Measurements from ENCODE around the gene MINDY4. TPM values are rescaled to one million over a fixed set of nuclear protein-coding genes. Genes with fewer than 3 reads are reported as not detected.

Gene MINDY4
- total and polyA plus RNA-seq, 2 donors (not counting 1 experiment from before 2014, with no cell fraction given): 0.12 to 1.1 TPM

- H3K4me2 ChIP-seq (replicated peaks; ENCODE audit: low read depth, low read length, poor library complexity, severe bottlenecking): peak overlapping the region; percentile 88
- CTCF ChIA-PET: no interaction called here
- Mint-ChIP-seq H3K9me3 (ENCODE audit: insufficient read depth) (no peaks in the 10 kb centered on the region), H3K4me3 (peak overlapping the region; percentile 92), H3K4me1 (peaks cover 5% of the 10 kb centered on the region), H3K27ac (no peak overlapping the region), H3K27me3 (no peaks in the 10 kb centered on the region)
- peak overlapping the region in 4 of 5 experiments; percentile 64 to 93 (median 76) for H3K4me3 ChIP-seq (ENCODE audit: control extremely low read depth in 1 of 5, extremely low read depth in 1 of 5, insufficient read depth in 1 of 5, low read depth in 2 of 5, low read length in 4 of 5)
- TF ChIP-seq CTCF (IDR thresholded peaks at IDR 0.05) (no peak), EZH2 (IDR thresholded peaks at IDR 0.05; ENCODE audit: borderline replicate concordance, insufficient read depth, low read depth, low read length, poor library complexity, severe bottlenecking) (no peak)
- POLR2A ChIA-PET: no interaction called here
- no peaks in the 10 kb centered on the region for H3K9me3 ChIP-seq (ENCODE audit: control extremely low read depth in 1 of 3, control insufficient read depth in 2 of 3, insufficient read depth in 1 of 3, low read length in 2 of 3)
- peak overlapping the region; percentile 87 for H3K9ac ChIP-seq (ENCODE audit: low read length)
- DNase-seq: no peak
- WGBS (ENCODE audit: insufficient coverage): 82% methylated on average over 9 of the region's 9 CpGs
- peaks cover 4 to 13% of the 10 kb centered on the region in 2 donors for H3K4me1 ChIP-seq (ENCODE audit: control insufficient read depth in 2 of 2, insufficient read depth in 2 of 2, low read length in 2 of 2)
- H3K36me3 ChIP-seq (replicated peaks in 1 of 2; ENCODE audit: control extremely low read depth in 1 of 2, control insufficient read depth in 1 of 2, extremely low read depth in 1 of 2, insufficient read depth in 2 of 2, low read length in 1 of 2): no peaks in the 10 kb centered on the region
- peak overlapping the region; percentile 98 for H2AFZ ChIP-seq (ENCODE audit: insufficient read depth, low read depth, low read length, poor library complexity, severe bottlenecking)
- ATAC-seq (ENCODE audit: low read depth): no peak
- intact Hi-C loops (cut with micrococcal nuclease): no loop called here
- no peaks in the 10 kb centered on the region for H3K79me2 ChIP-seq (ENCODE audit: control insufficient read depth, insufficient read depth, low read length)
- no peak overlapping the region for H3K27ac ChIP-seq (ENCODE audit: low read length in 2 of 2)
- H3K27me3 ChIP-seq (replicated peaks in 1 of 4; ENCODE audit: control extremely low read depth in 1 of 4, control insufficient read depth in 3 of 4, insufficient read depth in 4 of 4, low read length in 3 of 4): no peaks in the 10 kb centered on the region
- H4K20me1 ChIP-seq (ENCODE audit: control insufficient read depth, insufficient read depth, low read length, poor library complexity, severe bottlenecking): no peaks in the 10 kb centered on the region
Observed at GRCh38 chr7:30770845-30771173, 408 bp upstream of the MINDY4 start.

- WGBS (ENCODE audit: insufficient coverage): 1% methylated on average over 12 of the region's 15 CpGs
- no peaks in the 10 kb centered on the region for H3K27me3 Mint-ChIP-seq
- Histone ChIP-seq H3K4me3 (ENCODE audit: control extremely low read depth in 1 of 5, extremely low read depth in 1 of 5, insufficient read depth in 1 of 5, low read depth in 2 of 5, low read length in 4 of 5) (peak overlapping the region; percentile 64 to 93 (median 73)), H3K27ac (ENCODE audit: low read length in 2 of 2) (peak overlapping the region in 1 of 2 donors; percentile 61), H3K79me2 (ENCODE audit: control insufficient read depth, insufficient read depth, low read length) (no peaks in the 10 kb centered on the region), H4K20me1 (ENCODE audit: control insufficient read depth, insufficient read depth, low read length, poor library complexity, severe bottlenecking) (no peaks in the 10 kb centered on the region), H3K4me2 (replicated peaks; ENCODE audit: low read depth, low read length, poor library complexity, severe bottlenecking) (peak overlapping the region; percentile 88), H2AFZ (ENCODE audit: insufficient read depth, low read depth, low read length, poor library complexity, severe bottlenecking) (peak overlapping the region; percentile 98), H3K36me3 (replicated peaks in 1 of 2; ENCODE audit: control extremely low read depth in 1 of 2, control insufficient read depth in 1 of 2, extremely low read depth in 1 of 2, insufficient read depth in 2 of 2, low read length in 1 of 2) (no peaks in the 10 kb centered on the region), H3K9ac (ENCODE audit: low read length) (peak overlapping the region; percentile 87), H3K9me3 (ENCODE audit: control extremely low read depth in 1 of 3, control insufficient read depth in 2 of 3, insufficient read depth in 1 of 3, low read length in 2 of 3) (no peaks in the 10 kb centered on the region), H3K4me1 (ENCODE audit: control insufficient read depth in 2 of 2, insufficient read depth in 2 of 2, low read length in 2 of 2) (peaks cover 4 to 13% of the 10 kb centered on the region in 2 donors), H3K27me3 (replicated peaks in 1 of 4; ENCODE audit: control extremely low read depth in 1 of 4, control insufficient read depth in 3 of 4, insufficient read depth in 4 of 4, low read length in 3 of 4) (no peaks in the 10 kb centered on the region)
- peak overlapping the region; percentile 92 for H3K4me3 Mint-ChIP-seq
- ATAC-seq (ENCODE audit: low read depth) (no peak), DNase-seq (peak; percentile 44)
- ChIA-PET CTCF (interaction anchor here (0.7 kb wide), 1 partner anchor 34 kb away, joined by 3 read pairs; no protein-coding TSS in a partner anchor), POLR2A (no interaction called here)
- peak overlapping the region; percentile 57 for H3K27ac Mint-ChIP-seq
- H3K4me1 Mint-ChIP-seq: peaks cover 5% of the 10 kb centered on the region
- TF ChIP-seq EZH2 (IDR thresholded peaks at IDR 0.05; ENCODE audit: borderline replicate concordance, insufficient read depth, low read depth, low read length, poor library complexity, severe bottlenecking): no peak
- no peak for TF ChIP-seq CTCF (IDR thresholded peaks at IDR 0.05)
- intact Hi-C loops (cut with micrococcal nuclease): no loop called here
- no peaks in the 10 kb centered on the region for H3K9me3 Mint-ChIP-seq (ENCODE audit: insufficient read depth)
Observed at GRCh38 chr7:30771880-30772425, 736 bp downstream of the MINDY4 start.
